ENCODE measurements around the gene ARHGAP29. TPM values are rescaled to one million over a fixed set of nuclear protein-coding genes. Genes with fewer than 3 reads are reported as not detected.
A peak's percentile ranks its signal among the peaks of the same experiment; 100 is the strongest.

Gene ARHGAP29
- total RNA-seq, 3 donors from 2014 or later = 49.1 to 88.0 (median 70.8) TPM

GRCh38 chr1:94218332-94218731, 19.1 kb downstream of the ARHGAP29 start:
- H3K9me3 ChIP-seq = no peaks in the 10 kb centered on the region
- no peaks in the 10 kb centered on the region for H3K4me1 ChIP-seq
- peak overlapping the region in 1 of 2 donors; percentile 11 for H3K27ac ChIP-seq
- no peaks in the 10 kb centered on the region for H3K36me3 ChIP-seq
- intact Hi-C loops (cut with DNase I; ENCODE audit: low total_unique reads) = no loop called here
- TF ChIP-seq POLR2AphosphoS5 (IDR thresholded peaks at IDR 0.05) = no peak
- no peak for DNase-seq (ENCODE audit: low spot score in 2 of 2)
- no peaks in the 10 kb centered on the region for H3K27me3 ChIP-seq
- no peak overlapping the region for H3K4me3 ChIP-seq

DNA sequence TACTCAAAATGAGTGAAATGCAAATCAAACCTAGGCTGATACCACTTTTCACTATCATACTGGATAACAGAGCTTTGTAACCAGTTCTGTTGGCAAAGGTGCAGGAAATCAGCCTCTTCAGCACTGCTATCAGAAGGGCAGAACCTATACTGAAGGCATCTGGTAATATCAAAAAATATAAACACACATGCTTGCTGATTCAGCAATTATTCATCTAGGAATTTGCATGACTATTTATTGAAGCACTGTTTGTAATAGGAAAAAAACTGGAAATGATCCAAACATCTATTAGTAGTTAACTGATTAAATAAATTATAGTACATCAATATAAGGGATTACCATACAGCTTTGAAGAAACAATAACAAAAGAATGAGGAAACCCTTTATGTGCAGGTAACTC, 21.4 kb downstream of the ARHGAP29 start:
- intact Hi-C loops (cut with DNase I; ENCODE audit: low total_unique reads) = no loop called here
- Histone ChIP-seq H3K27me3 (no peaks in the 10 kb centered on the region), H3K27ac (no peak overlapping the region), H3K9me3 (no peaks in the 10 kb centered on the region), H3K4me1 (no peaks in the 10 kb centered on the region), H3K4me3 (no peak overlapping the region), H3K36me3 (no peaks in the 10 kb centered on the region)
- TF ChIP-seq POLR2A (IDR thresholded peaks at IDR 0.05) (no peak), POLR2AphosphoS5 (IDR thresholded peaks at IDR 0.05) (no peak), CTCF (IDR thresholded peaks at IDR 0.05) (no peak)
- no peak for DNase-seq (ENCODE audit: low spot score in 2 of 2)

DNA sequence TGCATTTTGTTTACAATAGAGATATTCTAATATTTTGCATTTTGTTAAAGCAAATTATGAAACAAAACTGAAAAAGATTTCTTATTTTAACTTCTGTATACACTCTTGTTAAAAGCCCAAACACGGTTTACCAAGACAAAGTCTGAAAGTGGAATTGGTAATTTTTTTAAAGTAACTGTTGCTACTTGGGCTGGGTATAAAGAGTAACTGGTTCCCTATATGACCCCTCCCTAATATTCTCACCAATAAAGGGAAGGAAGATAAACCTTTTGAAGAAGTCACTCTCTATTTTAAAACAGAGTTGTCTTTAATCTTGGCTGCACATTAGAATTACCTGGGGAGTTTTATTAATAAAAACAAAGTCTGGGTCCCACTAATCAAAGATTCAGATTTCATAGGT, 27.4 kb downstream of the ARHGAP29 start:
- TF ChIP-seq POLR2AphosphoS5 (IDR thresholded peaks at IDR 0.05) (no peak), CTCF (IDR thresholded peaks at IDR 0.05) (no peak)
- Histone ChIP-seq H3K36me3 (no peaks in the 10 kb centered on the region), H3K4me3 (no peak overlapping the region)

DNA sequence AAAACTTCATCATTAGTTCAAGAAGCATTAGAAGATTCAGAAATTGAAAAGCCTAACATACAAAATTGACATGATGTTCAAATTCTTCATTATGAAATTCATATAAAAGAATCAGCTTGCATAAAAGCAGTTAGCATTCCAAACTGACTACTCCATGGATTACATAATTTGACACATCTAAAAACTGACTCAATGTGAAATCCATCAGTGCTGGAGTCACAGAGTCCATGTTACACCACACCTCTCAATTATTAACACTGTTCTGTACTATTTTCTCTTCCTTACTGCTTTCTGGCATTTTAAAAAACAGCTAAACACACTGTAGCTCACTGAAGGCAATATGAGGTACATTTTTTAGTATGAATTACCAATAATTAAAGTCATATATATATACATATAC, 28.0 kb downstream of the ARHGAP29 start:
- H3K36me3 ChIP-seq = no peaks in the 10 kb centered on the region
- DNase-seq (ENCODE audit: low spot score in 2 of 2) = no peak
- H3K27me3 ChIP-seq = no peaks in the 10 kb centered on the region
- H3K27ac ChIP-seq = no peak overlapping the region
- TF ChIP-seq POLR2A (IDR thresholded peaks at IDR 0.05) = no peak
- TF ChIP-seq POLR2AphosphoS5 (IDR thresholded peaks at IDR 0.05) = no peak
- no peak for TF ChIP-seq CTCF (IDR thresholded peaks at IDR 0.05)
- H3K9me3 ChIP-seq = no peaks in the 10 kb centered on the region
- no peaks in the 10 kb centered on the region for H3K4me1 ChIP-seq
- intact Hi-C loops (cut with DNase I; ENCODE audit: low total_unique reads) = no loop called here
- no peak overlapping the region for H3K4me3 ChIP-seq

More for the DNA sequence above, 27.4 kb downstream of the ARHGAP29 start:
- Histone ChIP-seq H3K27ac (no peak overlapping the region), H3K4me1 (no peaks in the 10 kb centered on the region), H3K9me3 (no peaks in the 10 kb centered on the region), H3K27me3 (no peaks in the 10 kb centered on the region)
- DNase-seq (ENCODE audit: low spot score in 2 of 2) = no peak
- intact Hi-C loops (cut with DNase I; ENCODE audit: low total_unique reads) = no loop called here

DNA sequence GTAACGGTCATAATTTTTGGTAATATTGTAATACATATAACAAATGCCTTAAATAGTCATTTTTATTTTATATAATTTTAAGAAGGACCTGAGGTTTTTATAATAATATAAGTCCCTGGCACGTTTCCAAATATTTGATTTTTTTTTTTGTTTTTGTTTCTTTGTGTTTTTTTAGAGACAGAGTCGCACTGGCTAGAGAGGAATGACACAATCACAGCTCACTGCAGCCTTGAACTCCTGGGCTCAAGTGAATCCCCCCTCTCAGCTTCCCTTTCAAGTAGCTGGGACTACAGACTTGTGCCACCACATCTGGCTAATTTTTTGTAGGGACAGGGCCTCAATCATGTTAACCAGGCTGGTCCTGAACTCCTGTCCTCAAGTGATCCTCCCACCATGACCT, 29.7 kb downstream of the ARHGAP29 start:
- H3K36me3 ChIP-seq = no peaks in the 10 kb centered on the region
- H3K27me3 ChIP-seq = no peaks in the 10 kb centered on the region
- H3K4me1 ChIP-seq = no peaks in the 10 kb centered on the region
- H3K27ac ChIP-seq = no peak overlapping the region
- DNase-seq (ENCODE audit: low spot score in 2 of 2) = no peak
- H3K9me3 ChIP-seq = no peaks in the 10 kb centered on the region
- TF ChIP-seq CTCF (IDR thresholded peaks at IDR 0.05) (no peak), POLR2AphosphoS5 (IDR thresholded peaks at IDR 0.05) (no peak), POLR2A (IDR thresholded peaks at IDR 0.05) (no peak)
- H3K4me3 ChIP-seq = no peak overlapping the region
- intact Hi-C loops (cut with DNase I; ENCODE audit: low total_unique reads) = no loop called here

DNA sequence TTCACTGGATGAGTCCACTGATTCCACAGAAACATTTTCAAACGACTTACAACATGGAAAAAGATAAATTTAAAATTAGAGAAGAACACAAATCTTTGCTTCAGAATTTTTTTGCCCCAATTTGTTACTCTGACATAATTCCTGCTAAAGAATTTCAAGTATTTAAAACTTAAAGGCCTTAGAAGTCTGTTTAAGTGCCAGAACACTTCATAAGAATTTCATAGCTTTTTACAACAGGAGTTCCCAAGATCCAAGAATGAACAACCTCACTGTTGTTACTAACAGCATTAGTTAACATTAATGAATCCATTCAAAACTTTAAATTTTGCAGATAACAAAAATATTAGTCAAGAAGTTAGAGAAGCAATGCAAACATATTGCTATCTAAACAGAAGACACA, 31.7 kb downstream of the ARHGAP29 start:
- H3K36me3 ChIP-seq = no peaks in the 10 kb centered on the region
- no peaks in the 10 kb centered on the region for H3K4me1 ChIP-seq
- TF ChIP-seq POLR2AphosphoS5 (IDR thresholded peaks at IDR 0.05) (no peak), POLR2A (IDR thresholded peaks at IDR 0.05) (no peak), CTCF (IDR thresholded peaks at IDR 0.05) (no peak)

More for the DNA sequence above, 31.7 kb downstream of the ARHGAP29 start:
- intact Hi-C loops (cut with DNase I; ENCODE audit: low total_unique reads) = no loop called here
- Histone ChIP-seq H3K4me3 (no peak overlapping the region), H3K27me3 (no peaks in the 10 kb centered on the region), H3K9me3 (no peaks in the 10 kb centered on the region), H3K27ac (no peak overlapping the region)
- DNase-seq (ENCODE audit: low spot score in 2 of 2) = no peak
